Measurements from ENCODE around the gene MYH10.

MYH10 gene

GRCh38 chr17:8576559-8577294 lies 53.8 kb downstream of the MYH10 start:
- H2BK12ac ChIP-seq (ENCODE audit: low read length), result no peak overlapping the region
- no peak overlapping the region for H3K9ac ChIP-seq (ENCODE audit: low read depth, low read length, poor library complexity)
- H2BK5ac ChIP-seq (ENCODE audit: low read length), result no peak overlapping the region
- peaks cover 0 to 3% of the 10 kb centered on the region in 2 donors for H3K9me3 ChIP-seq (replicated peaks in 1 of 2; ENCODE audit: control insufficient read depth in 2 of 2, insufficient read depth in 1 of 2, low read depth in 1 of 2, low read length in 2 of 2)
- no peak overlapping the region for H3K4ac ChIP-seq (ENCODE audit: low read length)
- H3K27me3 ChIP-seq (ENCODE audit: control insufficient read depth in 3 of 3, insufficient read depth in 3 of 3, low read depth in 1 of 3, low read length in 3 of 3), result no peaks in the 10 kb centered on the region
- H4K8ac ChIP-seq (ENCODE audit: low read depth, low read length), result no peak overlapping the region
- H3K14ac ChIP-seq (ENCODE audit: low read length), result no peak overlapping the region
- no peak overlapping the region for H2BK120ac ChIP-seq (ENCODE audit: low read depth, low read length)
- no peak overlapping the region for H4K91ac ChIP-seq (ENCODE audit: low read depth, low read length, poor library complexity)
- peaks cover 7 to 100% of the 10 kb centered on the region in 2 donors for H3K36me3 ChIP-seq (replicated peaks in 1 of 2; ENCODE audit: control insufficient read depth in 2 of 2, insufficient read depth in 2 of 2, low read length in 2 of 2)
- no peak for DNase-seq (ENCODE audit: low spot score)
- H3K18ac ChIP-seq (ENCODE audit: low read length), result no peak overlapping the region
- H3K79me1 ChIP-seq (ENCODE audit: low read depth, low read length), result no peaks in the 10 kb centered on the region
- H3K4me2 ChIP-seq (ENCODE audit: insufficient read depth, low read length, poor library complexity, severe bottlenecking), result no peak overlapping the region
- H3K4me3 ChIP-seq (ENCODE audit: low read length in 2 of 2), result no peak overlapping the region
- H2BK15ac ChIP-seq (ENCODE audit: low read length), result no peak overlapping the region
- no peak overlapping the region for H3K23ac ChIP-seq (ENCODE audit: low read depth, low read length, poor library complexity)
- no peak overlapping the region for H3K27ac ChIP-seq (replicated peaks; ENCODE audit: low read length)
- no CpG with 5 or more reads among the region's 3 CpGs for WGBS, 2 donors (ENCODE audit: extremely low coverage in 2 of 2, insufficient read length in 2 of 2, insufficient replicate concordance in 1 of 2)
- no peak overlapping the region for H2AFZ ChIP-seq (ENCODE audit: low read length)
- H2AK5ac ChIP-seq (ENCODE audit: low read depth, low read length), result no peak overlapping the region
- peaks cover 0 to 2% of the 10 kb centered on the region in 2 donors for H3K4me1 ChIP-seq (ENCODE audit: control insufficient read depth in 2 of 2, insufficient read depth in 1 of 2, low read depth in 1 of 2, low read length in 2 of 2)

- H4K8ac ChIP-seq (ENCODE audit: low read depth, low read length), result no peak overlapping the region
- peaks cover 0 to 3% of the 10 kb centered on the region in 2 donors for H3K9me3 ChIP-seq (replicated peaks in 1 of 2; ENCODE audit: control insufficient read depth in 2 of 2, insufficient read depth in 1 of 2, low read depth in 1 of 2, low read length in 2 of 2)
- H4K91ac ChIP-seq (ENCODE audit: low read depth, low read length, poor library complexity), result no peak overlapping the region
- H2BK15ac ChIP-seq (ENCODE audit: low read length), result no peak overlapping the region
- DNase-seq (ENCODE audit: low spot score), result no peak
- H3K4me2 ChIP-seq (ENCODE audit: insufficient read depth, low read length, poor library complexity, severe bottlenecking), result no peak overlapping the region
- no peaks in the 10 kb centered on the region for H3K4me1 ChIP-seq (ENCODE audit: control insufficient read depth in 2 of 2, insufficient read depth in 1 of 2, low read depth in 1 of 2, low read length in 2 of 2)
- no peak overlapping the region for H2BK5ac ChIP-seq (ENCODE audit: low read length)
- no peak overlapping the region for H2BK12ac ChIP-seq (ENCODE audit: low read length)
- H3K4me3 ChIP-seq (ENCODE audit: low read length in 2 of 2), result no peak overlapping the region
- no CpG with 5 or more reads among the region's 9 CpGs for WGBS, 2 donors (ENCODE audit: extremely low coverage in 2 of 2, insufficient read length in 2 of 2, insufficient replicate concordance in 1 of 2)
- no peak overlapping the region for H3K9ac ChIP-seq (ENCODE audit: low read depth, low read length, poor library complexity)
- no peak overlapping the region for H2AFZ ChIP-seq (ENCODE audit: low read length)
- H3K14ac ChIP-seq (ENCODE audit: low read length), result no peak overlapping the region
- no peaks in the 10 kb centered on the region for H3K79me1 ChIP-seq (ENCODE audit: low read depth, low read length)
- peaks cover 7 to 95% of the 10 kb centered on the region in 2 donors for H3K36me3 ChIP-seq (replicated peaks in 1 of 2; ENCODE audit: control insufficient read depth in 2 of 2, insufficient read depth in 2 of 2, low read length in 2 of 2)
- H2BK120ac ChIP-seq (ENCODE audit: low read depth, low read length), result no peak overlapping the region
- H3K27ac ChIP-seq (replicated peaks; ENCODE audit: low read length), result no peak overlapping the region
- no peak overlapping the region for H2AK5ac ChIP-seq (ENCODE audit: low read depth, low read length)
- H3K27me3 ChIP-seq (ENCODE audit: control insufficient read depth in 3 of 3, insufficient read depth in 3 of 3, low read depth in 1 of 3, low read length in 3 of 3), result no peaks in the 10 kb centered on the region
- H3K18ac ChIP-seq (ENCODE audit: low read length), result no peak overlapping the region
- no peak overlapping the region for H3K4ac ChIP-seq (ENCODE audit: low read length)
- no peak overlapping the region for H3K23ac ChIP-seq (ENCODE audit: low read depth, low read length, poor library complexity)
Measured at GRCh38 chr17:8574687-8575086, 55.8 kb downstream of the MYH10 start.

DNA sequence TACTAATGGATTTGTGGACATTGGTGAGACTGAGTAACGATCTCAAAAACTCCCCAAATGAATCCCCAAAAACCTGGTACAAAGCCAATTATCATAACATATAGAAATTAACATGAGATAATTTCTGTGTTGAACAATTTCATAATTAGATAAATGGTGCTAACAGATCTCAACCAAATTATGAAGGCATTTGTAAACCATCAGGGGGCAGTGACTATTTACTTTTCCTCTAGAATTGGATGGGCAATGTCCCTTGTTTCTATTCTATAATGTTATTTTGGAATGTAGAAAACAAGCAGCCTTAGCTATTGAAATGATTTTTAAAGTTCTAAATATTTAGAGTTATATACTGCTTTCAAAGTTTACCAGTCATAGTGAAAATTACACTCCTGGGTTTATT lies 57.8 kb downstream of the MYH10 start:
- H3K4me2 ChIP-seq (ENCODE audit: insufficient read depth, low read length, poor library complexity, severe bottlenecking), result no peak overlapping the region
- H3K4me1 ChIP-seq (ENCODE audit: control insufficient read depth in 2 of 2, insufficient read depth in 1 of 2, low read depth in 1 of 2, low read length in 2 of 2), result no peaks in the 10 kb centered on the region
- H2BK120ac ChIP-seq (ENCODE audit: low read depth, low read length), result no peak overlapping the region
- no peak overlapping the region for H3K23ac ChIP-seq (ENCODE audit: low read depth, low read length, poor library complexity)
- no peak for DNase-seq (ENCODE audit: low spot score)
- no peak overlapping the region for H3K14ac ChIP-seq (ENCODE audit: low read length)
- H3K36me3 ChIP-seq (replicated peaks in 1 of 2; ENCODE audit: control insufficient read depth in 2 of 2, insufficient read depth in 2 of 2, low read length in 2 of 2), result peaks cover 19 to 95% of the 10 kb centered on the region in 2 donors
- H2BK15ac ChIP-seq (ENCODE audit: low read length), result no peak overlapping the region
- no peak overlapping the region for H3K18ac ChIP-seq (ENCODE audit: low read length)
- no peak overlapping the region for H3K4me3 ChIP-seq (ENCODE audit: low read length in 2 of 2)
- H3K27me3 ChIP-seq (ENCODE audit: control insufficient read depth in 3 of 3, insufficient read depth in 3 of 3, low read depth in 1 of 3, low read length in 3 of 3), result no peaks in the 10 kb centered on the region
- no peak overlapping the region for H3K4ac ChIP-seq (ENCODE audit: low read length)
- no peak overlapping the region for H2BK12ac ChIP-seq (ENCODE audit: low read length)
- no peak overlapping the region for H4K8ac ChIP-seq (ENCODE audit: low read depth, low read length)
- no peak overlapping the region for H3K27ac ChIP-seq (replicated peaks; ENCODE audit: low read length)
- H2AFZ ChIP-seq (ENCODE audit: low read length), result no peak overlapping the region
- no peak overlapping the region for H3K9ac ChIP-seq (ENCODE audit: low read depth, low read length, poor library complexity)
- no peaks in the 10 kb centered on the region for H3K79me1 ChIP-seq (ENCODE audit: low read depth, low read length)
- H2AK5ac ChIP-seq (ENCODE audit: low read depth, low read length), result no peak overlapping the region
- H3K9me3 ChIP-seq (replicated peaks in 1 of 2; ENCODE audit: control insufficient read depth in 2 of 2, insufficient read depth in 1 of 2, low read depth in 1 of 2, low read length in 2 of 2), result peaks cover 0 to 3% of the 10 kb centered on the region in 2 donors
- H2BK5ac ChIP-seq (ENCODE audit: low read length), result no peak overlapping the region
- H4K91ac ChIP-seq (ENCODE audit: low read depth, low read length, poor library complexity), result no peak overlapping the region
- no CpG with 5 or more reads among the region's 1 CpG for WGBS, 2 donors (ENCODE audit: extremely low coverage in 2 of 2, insufficient read length in 2 of 2, insufficient replicate concordance in 1 of 2)

- H3K14ac ChIP-seq (ENCODE audit: low read length), result no peak overlapping the region
- no peak overlapping the region for H2AK5ac ChIP-seq (ENCODE audit: low read depth, low read length)
- no peak overlapping the region for H2BK15ac ChIP-seq (ENCODE audit: low read length)
- H3K4me1 ChIP-seq (ENCODE audit: control insufficient read depth in 2 of 2, insufficient read depth in 1 of 2, low read depth in 1 of 2, low read length in 2 of 2), result no peaks in the 10 kb centered on the region
- H3K4ac ChIP-seq (ENCODE audit: low read length), result no peak overlapping the region
- H4K91ac ChIP-seq (ENCODE audit: low read depth, low read length, poor library complexity), result no peak overlapping the region
- no peak overlapping the region for H4K8ac ChIP-seq (ENCODE audit: low read depth, low read length)
- H3K27ac ChIP-seq (replicated peaks; ENCODE audit: low read length), result no peak overlapping the region
- no peak overlapping the region for H3K23ac ChIP-seq (ENCODE audit: low read depth, low read length, poor library complexity)
- WGBS, 2 donors (ENCODE audit: extremely low coverage in 2 of 2, insufficient read length in 2 of 2, insufficient replicate concordance in 1 of 2), result no CpG with 5 or more reads among the region's 7 CpGs
- no peak overlapping the region for H3K18ac ChIP-seq (ENCODE audit: low read length)
- peaks cover 34 to 100% of the 10 kb centered on the region in 2 donors for H3K36me3 ChIP-seq (replicated peaks in 1 of 2; ENCODE audit: control insufficient read depth in 2 of 2, insufficient read depth in 2 of 2, low read length in 2 of 2)
- no peak for DNase-seq (ENCODE audit: low spot score)
- H3K9me3 ChIP-seq (replicated peaks in 1 of 2; ENCODE audit: control insufficient read depth in 2 of 2, insufficient read depth in 1 of 2, low read depth in 1 of 2, low read length in 2 of 2), result peaks cover 0 to 2% of the 10 kb centered on the region in 2 donors
- no peak overlapping the region for H3K4me3 ChIP-seq (ENCODE audit: low read length in 2 of 2)
- no peaks in the 10 kb centered on the region for H3K27me3 ChIP-seq (ENCODE audit: control insufficient read depth in 3 of 3, insufficient read depth in 3 of 3, low read depth in 1 of 3, low read length in 3 of 3)
- no peak overlapping the region for H2BK5ac ChIP-seq (ENCODE audit: low read length)
- no peak overlapping the region for H2BK12ac ChIP-seq (ENCODE audit: low read length)
- H2BK120ac ChIP-seq (ENCODE audit: low read depth, low read length), result no peak overlapping the region
- no peak overlapping the region for H3K4me2 ChIP-seq (ENCODE audit: insufficient read depth, low read length, poor library complexity, severe bottlenecking)
- no peak overlapping the region for H2AFZ ChIP-seq (ENCODE audit: low read length)
- H3K9ac ChIP-seq (ENCODE audit: low read depth, low read length, poor library complexity), result no peak overlapping the region
- H3K79me1 ChIP-seq (ENCODE audit: low read depth, low read length), result peaks cover 2% of the 10 kb centered on the region
Measured at GRCh38 chr17:8563981-8564602, 66.4 kb downstream of the MYH10 start.
